Stimulated activated CD4-positive, alpha-beta T cell treated with anti-CD3 and anti-CD28 coated beads, Interleukin-4, amount 100 ng/mL, for 24 hours (primary cell): ENCODE measurements around the gene OR2V2.

ENCODE experiments used
- DNase-seq: peaks from one replicate; pipeline ENCODE4 v3.0.0-alpha.2; 2020

The OR2V2 gene

GRCh38 chr5:181149806-181150733 is 2.7 kb downstream of the OR2V2 start:
- DNase-seq: no peak

GRCh38 chr5:181151146-181151545 is 3.8 kb downstream of the OR2V2 start:
- DNase-seq: no peak

- no peak for DNase-seq
Observed at GRCh38 chr5:181152406-181152805, 5.0 kb downstream of the OR2V2 start.

GRCh38 chr5:181153814-181154213 is 6.4 kb downstream of the OR2V2 start:
- DNase-seq: no peak

- no peak for DNase-seq
Observed at GRCh38 chr5:181156758-181157157, 9.4 kb downstream of the OR2V2 start.

- DNase-seq: no peak
Observed at GRCh38 chr5:181158869-181159268, 11.5 kb downstream of the OR2V2 start.

- peak; percentile 94 for DNase-seq
Observed at GRCh38 chr5:181159286-181160151, 12.1 kb downstream of the OR2V2 start.

- peak; percentile 84 for DNase-seq
Observed at GRCh38 chr5:181160152-181160754, 12.9 kb downstream of the OR2V2 start.

GRCh38 chr5:181160755-181161533 is 13.6 kb downstream of the OR2V2 start:
- DNase-seq: peak; percentile 41

- no peak for DNase-seq
Observed at GRCh38 chr5:181161534-181162175, 14.3 kb downstream of the OR2V2 start.

GRCh38 chr5:181163487-181164075 is 16.2 kb downstream of the OR2V2 start:
- DNase-seq: no peak

GRCh38 chr5:181164076-181164952 is 16.9 kb downstream of the OR2V2 start:
- DNase-seq: peak; percentile 47

GRCh38 chr5:181166812-181167733 is 19.7 kb downstream of the OR2V2 start:
- no peak for DNase-seq

GRCh38 chr5:181167814-181168488 is 20.6 kb downstream of the OR2V2 start:
- DNase-seq: peak; percentile 32

GRCh38 chr5:181168595-181169118 is 21.3 kb downstream of the OR2V2 start:
- no peak for DNase-seq

- DNase-seq: peak; percentile 80
Observed at GRCh38 chr5:181169459-181170236, 22.3 kb downstream of the OR2V2 start.

GRCh38 chr5:181170237-181170825 is 22.9 kb downstream of the OR2V2 start:
- no peak for DNase-seq
